Immature natural killer cell (primary cell): ENCODE data around the gene GALE. TPM values are rescaled to one million over a fixed set of nuclear protein-coding genes. Genes with fewer than 3 reads are reported as not detected.
A peak's percentile ranks its signal among the peaks of the same experiment; 100 is the strongest.
"Not testable (repeated sequence)": the region's sequence is repeated elsewhere in the genome, so short reads cannot be mapped to it uniquely, and the experiment has no call there.

Source experiments
- DNase-seq, 3 donors: peaks; one replicate each; pipeline ENCODE4 v3.0.0; 2022; ENCODE audit warnings: mixed read lengths in 1 of 3
- H3K27ac Mint-ChIP-seq, 6 donors: one replicate each; pipeline ENCODE4 v1.8.0; 2020; ENCODE audit warnings: mixed read lengths in 6 of 6, mild to moderate bottlenecking in 5 of 6, inconsistent platforms in 4 of 6, moderate library complexity in 3 of 6
- H3K27me3 Mint-ChIP-seq, 3 donors: one replicate each; pipeline ENCODE4 v1.8.0; 2020 to 2021; ENCODE audit warnings: low read depth in 3 of 3, mild to moderate bottlenecking in 3 of 3, mixed read lengths in 3 of 3, moderate library complexity in 3 of 3, inconsistent platforms in 1 of 3
- H3K36me3 Mint-ChIP-seq, 3 donors: one replicate each; pipeline ENCODE4 v1.8.0; 2020; ENCODE audit warnings: mixed read lengths in 3 of 3, inconsistent platforms in 2 of 3, mild to moderate bottlenecking in 2 of 3
- H3K4me1 Mint-ChIP-seq, 2 donors: one replicate each; pipeline ENCODE4 v1.8.0; 2020; ENCODE audit warnings: inconsistent platforms in 2 of 2, mild to moderate bottlenecking in 2 of 2, mixed read lengths in 2 of 2, moderate library complexity in 1 of 2
- H3K4me3 Mint-ChIP-seq, 5 donors: one replicate each; pipeline ENCODE4 v1.8.0; 2020; ENCODE audit warnings: mild to moderate bottlenecking in 5 of 5, mixed read lengths in 5 of 5, inconsistent platforms in 3 of 5, moderate library complexity in 3 of 5
- H3K9me3 Mint-ChIP-seq, 6 donors: one replicate each; pipeline ENCODE4 v1.8.0; 2020; ENCODE audit warnings: mild to moderate bottlenecking in 6 of 6, mixed read lengths in 6 of 6, inconsistent platforms in 4 of 6, moderate library complexity in 3 of 6
- polyA plus RNA-seq, 3 donors: library from polyadenylated mRNA; unstranded; fragments of 300-500 nt; fragmentation: Illumina TruSeq; gene quantifications; one replicate each; pipeline ENCODE4 v1.2.3, GENCODE V29; 2021

The GALE gene
- polyA plus RNA-seq, 3 donors from 2014 or later, result 31.2 to 52.9 (median 39.9) TPM

DNA sequence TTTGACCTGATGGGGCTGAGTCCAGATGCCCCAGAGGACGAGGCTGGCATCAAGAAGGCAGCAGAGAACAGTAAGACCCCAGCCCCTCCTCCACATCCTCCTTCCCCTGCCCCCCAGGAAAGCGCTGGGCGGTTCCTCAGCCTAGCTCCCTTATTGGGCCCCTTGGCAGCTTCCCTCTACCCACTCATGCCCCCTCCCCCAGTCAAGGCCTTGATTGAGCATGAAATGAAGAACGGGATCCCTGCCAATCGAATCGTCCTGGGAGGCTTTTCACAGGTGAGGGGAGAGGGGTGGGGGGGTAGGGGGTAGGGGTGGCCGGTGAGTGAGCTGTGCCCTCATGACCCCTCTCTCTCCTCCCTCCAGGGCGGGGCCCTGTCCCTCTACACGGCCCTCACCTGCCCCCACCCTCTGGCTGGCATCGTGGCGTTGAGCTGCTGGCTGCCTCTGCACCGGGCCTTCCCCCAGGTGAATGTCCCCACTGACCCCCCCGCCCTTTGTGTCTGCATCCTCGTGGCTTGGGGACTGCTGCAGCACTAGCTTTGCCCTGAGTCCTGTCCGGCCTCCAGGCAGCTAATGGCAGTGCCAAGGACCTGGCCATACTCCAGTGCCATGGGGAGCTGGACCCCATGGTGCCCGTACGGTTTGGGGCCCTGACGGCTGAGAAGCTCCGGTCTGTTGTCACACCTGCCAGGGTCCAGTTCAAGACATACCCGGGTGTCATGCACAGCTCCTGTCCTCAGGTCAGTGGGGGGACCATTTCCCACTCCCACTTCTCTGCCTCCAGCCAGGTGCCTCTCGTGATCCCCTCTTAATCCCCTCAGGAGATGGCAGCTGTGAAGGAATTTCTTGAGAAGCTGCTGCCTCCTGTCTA lies 6.5 kb downstream of the GALE start:
- Mint-ChIP-seq H3K27me3 (peaks cover 0 to 15% (median 3%) of the 10 kb centered on the region in 3 donors), H3K9me3 (no peaks in the 10 kb centered on the region), H3K27ac (peak overlapping the region in 2 of 6 donors; percentile 45 to 52), H3K36me3 (no peaks in the 10 kb centered on the region), H3K4me1 (peaks cover 25 to 29% of the 10 kb centered on the region in 2 donors), H3K4me3 (no peak overlapping the region)
- no peak for DNase-seq

DNA sequence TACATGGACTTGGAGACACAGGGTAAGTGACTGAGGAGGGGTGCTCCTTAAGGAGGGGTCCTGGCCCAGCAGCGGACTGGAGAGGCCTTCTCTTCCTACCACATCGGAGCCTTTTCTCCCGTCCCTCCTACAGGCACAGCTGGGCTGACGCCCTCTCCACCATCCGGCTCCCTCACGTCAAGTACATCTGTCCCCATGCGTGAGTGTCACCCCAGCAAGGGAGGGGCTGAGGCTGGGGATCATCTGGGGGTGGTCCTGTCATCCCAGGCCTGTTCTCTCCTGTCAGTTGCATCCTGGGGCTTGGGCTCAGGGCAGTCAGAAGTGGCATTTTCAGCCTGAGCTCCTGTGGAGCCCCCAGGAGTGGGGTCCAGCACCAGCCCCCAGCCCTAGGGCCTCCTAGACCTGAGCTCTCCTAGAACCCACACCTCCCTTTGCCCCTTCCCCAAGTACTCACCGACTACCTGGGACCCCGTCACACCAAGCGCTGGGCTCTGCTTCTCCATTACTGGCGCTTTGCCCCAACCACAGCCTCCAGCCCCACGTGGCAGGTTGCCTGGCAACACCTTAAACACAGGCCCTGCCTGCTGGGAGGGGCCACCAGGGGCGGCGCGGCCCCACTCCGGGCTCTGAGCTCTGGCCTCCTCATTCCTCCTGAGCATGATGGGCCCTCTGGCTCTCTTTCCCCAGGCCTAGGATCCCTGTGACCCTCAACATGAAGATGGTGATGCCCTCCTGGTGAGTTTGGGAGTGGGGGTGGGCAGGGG lies 7.4 kb downstream of the GALE start:
- Mint-ChIP-seq H3K27ac (peak overlapping the region in 5 of 6 donors; percentile 40 to 66 (median 57)), H3K4me1 (peaks cover 20 to 23% of the 10 kb centered on the region in 2 donors), H3K36me3 (no peaks in the 10 kb centered on the region), H3K27me3 (peaks cover 0 to 14% (median 3%) of the 10 kb centered on the region in 3 donors), H3K4me3 (peak overlapping the region in 2 of 5 donors; percentile 36 to 60), H3K9me3 (no peaks in the 10 kb centered on the region)
- peak in 1 of 3 donors; percentile 29 for DNase-seq

- H3K4me1 Mint-ChIP-seq, result peaks cover 20 to 23% of the 10 kb centered on the region in 2 donors
- peak overlapping the region; percentile 93 to 97 (median 95) for H3K4me3 Mint-ChIP-seq
- no peak for DNase-seq
- H3K9me3 Mint-ChIP-seq, result no peaks in the 10 kb centered on the region
- peak overlapping the region; percentile 86 to 97 (median 96) for H3K27ac Mint-ChIP-seq
- peaks cover 4 to 5% (median 4%) of the 10 kb centered on the region in 3 donors for H3K36me3 Mint-ChIP-seq
- peaks cover 0 to 16% (median 3%) of the 10 kb centered on the region in 3 donors for H3K27me3 Mint-ChIP-seq
These were observed 8.2 kb downstream of the GALE start for GRCh38 chr1:23792151-23792945.

DNA sequence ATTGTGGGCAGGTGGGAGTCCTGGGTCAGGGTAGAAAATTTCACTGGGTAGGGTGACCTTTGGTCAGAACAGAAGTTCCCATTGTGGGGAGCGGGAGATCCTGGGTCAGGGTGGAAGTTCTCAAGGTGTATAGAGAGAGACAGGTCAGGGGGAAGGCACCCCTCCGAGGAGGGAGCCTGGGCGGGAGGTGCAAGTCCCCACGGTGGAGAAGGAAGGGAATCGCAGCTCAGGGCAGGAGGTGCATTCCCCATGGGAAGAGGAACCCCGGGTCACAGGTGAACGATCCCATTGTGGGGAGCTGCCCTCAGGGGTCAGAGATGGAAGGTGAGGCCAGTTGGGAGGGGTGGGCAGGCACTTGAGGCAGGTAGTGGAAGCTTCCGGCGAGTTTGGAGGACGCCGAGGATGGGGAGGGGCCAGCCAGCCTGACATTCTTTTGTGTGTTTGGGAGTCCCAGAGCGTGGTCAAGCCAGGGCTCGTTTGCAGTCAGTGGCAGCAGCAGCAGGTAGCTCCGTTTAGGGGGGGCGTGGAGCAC lies 9.0 kb downstream of the GALE start:
- H3K4me3 Mint-ChIP-seq, result peak overlapping the region; percentile 93 to 97 (median 95)
- H3K4me1 Mint-ChIP-seq, result peaks cover 20 to 23% of the 10 kb centered on the region in 2 donors
- DNase-seq, result no peak
- peaks cover 0 to 16% (median 3%) of the 10 kb centered on the region in 3 donors for H3K27me3 Mint-ChIP-seq
- no peaks in the 10 kb centered on the region for H3K9me3 Mint-ChIP-seq
- H3K36me3 Mint-ChIP-seq, result peaks cover 9 to 12% (median 11%) of the 10 kb centered on the region in 3 donors
- H3K27ac Mint-ChIP-seq, result peak overlapping the region; percentile 86 to 97 (median 96)

DNA sequence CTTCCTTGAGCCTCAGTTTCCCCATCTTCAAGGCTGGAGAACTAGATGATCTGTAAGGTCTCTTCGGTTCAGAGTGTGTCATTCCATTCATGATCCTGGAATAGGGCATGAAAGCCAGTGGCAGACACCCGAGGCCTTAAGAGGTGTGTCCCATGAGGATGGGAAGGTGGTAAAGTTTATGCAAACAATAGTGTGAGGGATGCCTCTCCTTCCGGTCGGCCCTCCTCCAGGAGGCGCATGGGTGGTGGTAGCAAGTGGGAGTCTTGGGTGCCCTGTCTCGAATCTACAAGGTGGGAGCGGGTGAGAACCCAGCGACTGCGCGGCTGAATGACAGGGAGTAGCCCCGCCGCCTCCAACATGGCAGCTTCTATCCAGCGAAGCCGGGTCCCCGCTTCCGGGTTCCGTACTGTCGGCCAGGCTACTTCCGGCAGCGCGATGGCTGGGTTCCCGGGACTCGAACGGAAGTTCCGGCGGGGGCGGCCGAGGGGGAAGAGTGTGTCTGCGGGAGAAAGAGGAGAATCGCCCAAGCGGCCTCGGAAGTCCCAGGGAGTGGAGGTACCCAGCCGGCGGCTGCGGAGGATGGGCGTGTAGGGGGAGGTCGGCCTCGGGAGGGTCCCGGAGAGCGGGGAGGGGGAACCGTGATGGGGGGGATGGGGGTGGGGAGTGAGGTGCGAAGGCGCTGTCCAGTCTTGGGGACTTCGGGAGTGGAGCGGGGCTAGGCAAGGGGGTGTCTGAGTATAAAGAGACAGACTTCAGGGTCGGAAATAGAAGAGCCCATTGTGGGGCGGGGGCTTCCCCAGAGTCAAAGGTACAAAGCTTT lies 9.6 kb downstream of the GALE start, which contains the start of gene LYPLA2:
TSS of gene LYPLA2 (plus strand) at position 450 of the 820 bp plus-strand sequence. CDS start 1,538 bp downstream, outside the sequence.
- Mint-ChIP-seq H3K36me3 (peaks cover 12 to 17% (median 14%) of the 10 kb centered on the region in 3 donors), H3K27me3 (peaks cover 0 to 16% (median 3%) of the 10 kb centered on the region in 3 donors), H3K27ac (peak within 1 kb of the TSS; percentile 86 to 97 (median 96)), H3K4me1 (peaks cover 20 to 23% of the 10 kb centered on the region in 2 donors), H3K9me3 (no peaks in the 10 kb centered on the region), H3K4me3 (peak within 1 kb of the TSS; percentile 93 to 97 (median 95))
- DNase-seq, result peak; percentile 83 to 85 (median 84)

GRCh38 chr1:23788695-23789094 lies 11.9 kb downstream of the GALE start:
- Mint-ChIP-seq H3K27me3 (peaks cover 0 to 15% (median 3%) of the 10 kb centered on the region in 3 donors), H3K4me3 (peak overlapping the region in 4 of 5 donors; percentile 15 to 52 (median 28)), H3K9me3 (no peaks in the 10 kb centered on the region), H3K27ac (peak overlapping the region in 3 of 6 donors; percentile 35 to 58 (median 57)), H3K4me1 (peaks cover 20 to 28% of the 10 kb centered on the region in 2 donors), H3K36me3 (peaks cover 12 to 24% (median 16%) of the 10 kb centered on the region in 3 donors)
- no peak for DNase-seq

GRCh38 chr1:23787701-23788100 lies 12.9 kb downstream of the GALE start:
- H3K4me3 Mint-ChIP-seq, result no peak overlapping the region

GRCh38 chr1:23784846-23785245 lies 15.7 kb downstream of the GALE start:
- Mint-ChIP-seq H3K4me1 (peaks cover 8 to 17% of the 10 kb centered on the region in 2 donors), H3K36me3 (peaks cover 12 to 24% (median 19%) of the 10 kb centered on the region in 3 donors), H3K27ac (no peak overlapping the region), H3K9me3 (no peaks in the 10 kb centered on the region), H3K27me3 (peaks cover 0 to 3% (median 2%) of the 10 kb centered on the region in 3 donors), H3K4me3 (no peak overlapping the region)
- DNase-seq, result no peak

More at GRCh38 chr1:23787701-23788100, 12.9 kb downstream of the GALE start:
- no peak for DNase-seq
- H3K27ac Mint-ChIP-seq, result peak overlapping the region in 1 of 6 donors; percentile 26
- H3K27me3 Mint-ChIP-seq, result peaks cover 0 to 13% (median 3%) of the 10 kb centered on the region in 3 donors
- H3K36me3 Mint-ChIP-seq, result peaks cover 12 to 24% (median 16%) of the 10 kb centered on the region in 3 donors
- peaks cover 20 to 28% of the 10 kb centered on the region in 2 donors for H3K4me1 Mint-ChIP-seq
- H3K9me3 Mint-ChIP-seq, result no peaks in the 10 kb centered on the region

DNA sequence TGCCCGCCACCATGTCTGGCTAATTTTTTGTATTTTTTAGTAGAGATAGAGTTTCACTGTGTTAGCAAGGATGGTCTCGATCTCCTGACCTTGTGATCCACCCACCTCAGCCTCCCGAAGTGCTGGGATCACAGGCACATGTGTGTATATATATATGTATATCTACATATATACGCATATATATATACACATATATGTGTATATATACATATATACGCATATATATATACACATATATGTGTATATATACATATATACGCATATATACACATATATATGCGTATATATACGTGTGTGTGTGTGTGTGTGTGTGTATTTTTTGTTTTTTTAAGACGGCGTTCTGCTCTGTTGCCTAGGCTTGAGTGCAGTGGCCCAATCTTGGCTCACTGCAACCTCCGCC lies 17.4 kb downstream of the GALE start:
- H3K27me3 Mint-ChIP-seq, H3K9me3 Mint-ChIP-seq, H3K4me3 Mint-ChIP-seq, DNase-seq, H3K27ac Mint-ChIP-seq: not testable (repeated sequence)
- H3K36me3 Mint-ChIP-seq, result peaks cover 12 to 24% (median 19%) of the 10 kb centered on the region in 3 donors
- H3K4me1 Mint-ChIP-seq, result peaks cover 19 to 30% of the 10 kb centered on the region in 2 donors

- Mint-ChIP-seq H3K4me3 (peak overlapping the region; percentile 74 to 98 (median 96)), H3K27ac (peak overlapping the region in 4 of 6 donors; percentile 45 to 80 (median 63)), H3K4me1 (peaks cover 27 to 42% of the 10 kb centered on the region in 2 donors), H3K9me3 (no peaks in the 10 kb centered on the region), H3K27me3 (no peaks in the 10 kb centered on the region), H3K36me3 (peaks cover 0 to 3% (median 3%) of the 10 kb centered on the region in 3 donors)
- DNase-seq, result no peak
These were observed 20.7 kb downstream of the GALE start for GRCh38 chr1:23779826-23780371.

DNA sequence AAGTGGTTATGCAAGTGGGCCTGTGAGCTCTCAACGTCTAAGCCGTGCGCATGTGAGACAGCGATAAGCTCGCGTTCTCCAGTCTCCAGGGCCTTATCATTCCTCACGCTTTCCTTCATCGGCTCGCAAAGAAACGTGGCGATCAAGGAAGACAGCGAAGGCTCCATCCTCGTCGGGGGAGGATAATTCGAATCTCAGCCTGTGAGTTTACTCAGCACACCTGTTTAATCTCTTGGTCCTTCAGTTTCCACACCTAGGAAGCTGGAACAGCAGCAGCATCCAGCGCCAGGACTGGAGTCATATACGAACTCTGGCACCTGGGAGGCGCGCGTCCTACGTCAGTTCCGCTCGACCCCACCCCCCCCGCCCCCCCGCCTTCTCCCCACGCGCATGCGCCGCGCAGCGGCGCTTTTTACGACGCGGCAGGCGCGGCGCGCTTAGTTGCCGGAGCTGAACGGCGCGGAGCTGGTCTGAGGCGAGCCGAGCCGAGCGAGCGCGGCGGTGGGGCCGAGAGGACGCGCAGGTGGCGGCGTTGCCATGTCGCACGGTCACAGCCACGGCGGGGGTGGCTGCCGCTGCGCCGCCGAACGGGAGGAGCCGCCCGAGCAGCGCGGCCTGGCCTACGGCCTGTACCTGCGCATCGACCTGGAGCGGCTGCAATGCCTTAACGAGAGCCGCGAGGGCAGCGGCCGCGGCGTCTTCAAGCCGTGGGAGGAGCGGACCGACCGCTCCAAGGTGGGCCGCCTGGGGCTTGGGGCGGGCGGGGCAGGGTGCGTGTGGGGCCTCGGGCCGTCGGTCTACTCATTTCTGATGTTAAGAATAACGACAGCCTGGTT lies 22.4 kb downstream of the GALE start, which contains the start of gene PITHD1:
TSS of gene PITHD1 (plus strand) at position 440 of the 836 bp plus-strand sequence. CDS start at position 538, 98 bp downstream.
- DNase-seq, result peak; percentile 80 to 85 (median 85)
- Mint-ChIP-seq H3K36me3 (peaks cover 0 to 3% (median 0%) of the 10 kb centered on the region in 3 donors), H3K4me3 (peak within 1 kb of the TSS; percentile 95 to 98 (median 97)), H3K4me1 (peaks cover 36 to 46% of the 10 kb centered on the region in 2 donors), H3K9me3 (no peaks in the 10 kb centered on the region), H3K27ac (peak within 1 kb of the TSS; percentile 95 to 99 (median 98)), H3K27me3 (no peaks in the 10 kb centered on the region)
